Smooth muscle cell (in vitro differentiated cells): ENCODE data around the gene EPN2. TPM values are rescaled to one million over a fixed set of nuclear protein-coding genes. Genes with fewer than 3 reads are reported as not detected.

ENCODE experiments used
- DNase-seq: peaks from one replicate; lab custom pipeline; 2025; ENCODE audit not compliant: unreplicated experiment; lab: John Stamatoyannopoulos, UW
- H2AFZ ChIP-seq: fragments of 200-600 bp; sonication (generic); 2 replicates; pipeline ENCODE4 v1.6.0; 2016; ENCODE audit warnings: antibody characterized with exemption, low read depth, mild to moderate bottlenecking
- H3F3A ChIP-seq: fragments of 200-600 bp; sonication (generic); 2 replicates; pipeline ENCODE4 v1.6.0; 2017; ENCODE audit warnings: antibody characterized with exemption, low read depth
- H3K27ac ChIP-seq: fragments of 200-600 bp; sonication (generic); 2 replicates; pipeline ENCODE4 v1.5.1; 2016; ENCODE audit warnings: low read depth, mild to moderate bottlenecking
- H3K27me3 ChIP-seq: fragments of 200-600 bp; sonication (generic); 2 replicates; pipeline ENCODE4 v1.6.1; 2016; ENCODE audit warnings: low read depth, mild to moderate bottlenecking
- H3K36me3 ChIP-seq: fragments of 200-600 bp; sonication (generic); 2 replicates; pipeline ENCODE4 v1.5.1; 2016; ENCODE audit warnings: low read depth
- H3K4me1 ChIP-seq: fragments of 200-600 bp; sonication (generic); 2 replicates; pipeline ENCODE4 v1.5.1; 2016; ENCODE audit warnings: low read depth
- H3K4me2 ChIP-seq: fragments of 200-600 bp; sonication (generic); 2 replicates; pipeline ENCODE4 v1.6.0; 2016; ENCODE audit warnings: mild to moderate bottlenecking
- H3K4me3 ChIP-seq: fragments of 200-600 bp; sonication (generic); 2 replicates; pipeline ENCODE4 v1.5.1; 2016; ENCODE audit warnings: mild to moderate bottlenecking
- H3K79me2 ChIP-seq: fragments of 200-600 bp; sonication (generic); 2 replicates; pipeline ENCODE4 v1.6.0; 2016; ENCODE audit warnings: low read depth, mild to moderate bottlenecking
- H3K9ac ChIP-seq: fragments of 200-600 bp; sonication (generic); 2 replicates; pipeline ENCODE4 v1.6.0; 2016; ENCODE audit warnings: low read depth
- H3K9me3 ChIP-seq: fragments of 200-600 bp; sonication (generic); replicated peaks from 2 replicates; pipeline ENCODE4 v1.5.1; 2016; ENCODE audit warnings: low read depth
- H4K20me1 ChIP-seq: fragments of 200-600 bp; sonication (generic); 2 replicates; pipeline ENCODE4 v1.6.0; 2016; ENCODE audit warnings: low read depth
- WGBS: methylation state at CpG from one replicate; pipeline ENCODE4 v1.1.7; 2016; ENCODE audit warnings: low lambda C conversion rate; 5-methylcytosine and 5-hydroxymethylcytosine counted together
- polyA plus RNA-seq: library from polyadenylated mRNA; unstranded; fragments of >200 nt; fragmentation: Nextera tagmentation; extraction: Ambion mirVana; gene quantifications from 2 replicates; pipeline ENCODE4 v1.2.1, GENCODE V29; 2016
- total RNA-seq: library from RNA; depleted of rRNA; stranded (reverse); fragments of >200 nt; gene quantifications from 2 replicates; pipeline ENCODE4 v1.2.3, GENCODE V29; 2014
- TF ChIP-seq, protein P1 (sequence below): fragments of 200-600 bp; sonication (generic); IDR thresholded peaks from 2 replicates; pipeline ENCODE4 v1.5.1; 2017; ENCODE audit warnings: borderline replicate concordance, mild to moderate bottlenecking, antibody characterized with exemption; ENCODE audit not compliant: insufficient read depth, poor library complexity, severe bottlenecking

EPN2 gene
- total and polyA plus RNA-seq, 2 experiments from 2014 or later = 27.6 to 46.7 TPM

DNA sequence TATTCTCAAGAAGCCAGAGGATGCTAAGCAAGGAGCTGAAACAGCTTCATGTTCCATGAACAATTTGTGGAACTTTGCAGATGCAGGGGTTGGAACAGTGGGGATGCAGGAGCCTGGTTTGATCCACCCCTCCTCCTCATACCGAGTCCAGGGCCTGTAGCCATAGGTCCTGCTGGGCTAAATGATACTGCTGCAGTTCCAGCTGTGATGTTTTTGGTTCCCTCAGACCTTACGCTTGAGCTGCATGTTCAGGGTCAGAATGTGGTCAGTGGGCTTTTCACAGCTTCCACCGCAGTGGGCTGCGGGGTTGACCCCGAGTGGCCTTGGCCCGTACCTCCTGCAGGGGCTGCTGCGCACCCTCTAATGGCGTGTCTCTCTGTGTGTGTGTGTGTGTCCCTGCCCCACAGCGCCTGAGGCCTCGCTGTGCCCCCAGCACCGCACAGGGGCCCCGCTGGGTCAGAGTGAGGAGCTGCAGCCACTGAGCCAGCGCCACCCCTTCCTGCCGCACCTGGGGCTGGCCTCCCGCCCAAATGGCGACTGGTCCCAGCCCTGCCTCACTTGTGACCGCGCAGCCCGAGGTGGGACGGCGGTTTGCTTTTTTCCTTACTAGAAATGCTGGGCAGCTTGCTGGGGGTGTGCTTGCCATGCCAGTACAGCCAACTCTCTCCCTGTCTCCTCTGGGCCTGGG, 48.2 kb downstream of the EPN2 start:
- H3K79me2 ChIP-seq = peaks cover 46% of the 10 kb centered on the region

DNA sequence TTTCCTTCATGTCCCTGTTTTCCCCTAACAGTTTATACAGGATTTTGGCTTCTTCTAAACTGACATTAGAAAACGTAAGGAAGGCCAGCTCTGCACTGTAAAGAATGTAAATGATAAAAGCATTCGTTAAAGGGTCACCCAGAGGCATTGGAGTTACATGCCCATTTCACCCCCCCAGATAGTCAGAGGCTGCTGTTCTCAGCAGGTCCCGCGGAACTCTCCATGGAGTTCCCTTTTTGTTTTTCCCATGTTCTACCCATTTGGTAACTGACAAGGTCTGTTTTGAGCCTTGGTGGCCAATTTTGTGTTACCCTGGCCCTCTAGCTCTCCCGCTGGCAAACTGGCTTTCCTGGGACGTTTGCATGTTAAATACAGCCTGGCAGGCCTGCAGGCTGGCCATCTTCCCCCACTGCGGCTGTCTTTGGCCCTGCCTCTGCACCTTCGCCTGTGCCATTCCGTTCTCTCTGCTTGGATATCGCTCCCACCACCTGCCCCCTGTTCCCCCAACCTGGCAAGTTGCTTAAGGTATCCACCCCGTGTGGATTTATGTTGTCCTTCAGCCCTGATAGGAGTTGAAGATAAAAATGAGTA, 49.7 kb downstream of the EPN2 start:
- WGBS = 85% methylated on average over 11 of the region's 11 CpGs
- no peaks in the 10 kb centered on the region for H3K36me3 ChIP-seq
- no peak overlapping the region for H3K4me2 ChIP-seq
- no peak overlapping the region for H3K4me3 ChIP-seq
- no peak overlapping the region for H3K9ac ChIP-seq
- TF ChIP-seq, protein P1, sequence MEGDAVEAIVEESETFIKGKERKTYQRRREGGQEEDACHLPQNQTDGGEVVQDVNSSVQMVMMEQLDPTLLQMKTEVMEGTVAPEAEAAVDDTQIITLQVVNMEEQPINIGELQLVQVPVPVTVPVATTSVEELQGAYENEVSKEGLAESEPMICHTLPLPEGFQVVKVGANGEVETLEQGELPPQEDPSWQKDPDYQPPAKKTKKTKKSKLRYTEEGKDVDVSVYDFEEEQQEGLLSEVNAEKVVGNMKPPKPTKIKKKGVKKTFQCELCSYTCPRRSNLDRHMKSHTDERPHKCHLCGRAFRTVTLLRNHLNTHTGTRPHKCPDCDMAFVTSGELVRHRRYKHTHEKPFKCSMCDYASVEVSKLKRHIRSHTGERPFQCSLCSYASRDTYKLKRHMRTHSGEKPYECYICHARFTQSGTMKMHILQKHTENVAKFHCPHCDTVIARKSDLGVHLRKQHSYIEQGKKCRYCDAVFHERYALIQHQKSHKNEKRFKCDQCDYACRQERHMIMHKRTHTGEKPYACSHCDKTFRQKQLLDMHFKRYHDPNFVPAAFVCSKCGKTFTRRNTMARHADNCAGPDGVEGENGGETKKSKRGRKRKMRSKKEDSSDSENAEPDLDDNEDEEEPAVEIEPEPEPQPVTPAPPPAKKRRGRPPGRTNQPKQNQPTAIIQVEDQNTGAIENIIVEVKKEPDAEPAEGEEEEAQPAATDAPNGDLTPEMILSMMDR = no peak
- H3F3A ChIP-seq = no peaks in the 10 kb centered on the region
- H3K27me3 ChIP-seq = no peaks in the 10 kb centered on the region
- DNase-seq = no peak
- peaks cover 4% of the 10 kb centered on the region for H3K4me1 ChIP-seq
- H3K9me3 ChIP-seq = no peaks in the 10 kb centered on the region
- H4K20me1 ChIP-seq = peaks cover 96% of the 10 kb centered on the region
- peaks cover 40% of the 10 kb centered on the region for H3K79me2 ChIP-seq
- no peak overlapping the region for H3K27ac ChIP-seq
- no peak overlapping the region for H2AFZ ChIP-seq

More for the DNA sequence above, 48.2 kb downstream of the EPN2 start:
- Histone ChIP-seq H3K27ac (no peak overlapping the region), H3K4me1 (peaks cover 4% of the 10 kb centered on the region), H4K20me1 (peaks cover 98% of the 10 kb centered on the region), H3F3A (no peaks in the 10 kb centered on the region), H3K9ac (no peak overlapping the region), H3K9me3 (no peaks in the 10 kb centered on the region), H3K36me3 (no peaks in the 10 kb centered on the region), H3K4me3 (no peak overlapping the region), H2AFZ (no peak overlapping the region), H3K4me2 (no peak overlapping the region), H3K27me3 (no peaks in the 10 kb centered on the region)
- 97% methylated on average over 21 of the region's 21 CpGs for WGBS
- no peak for DNase-seq
- TF ChIP-seq, protein P1 = no peak

DNA sequence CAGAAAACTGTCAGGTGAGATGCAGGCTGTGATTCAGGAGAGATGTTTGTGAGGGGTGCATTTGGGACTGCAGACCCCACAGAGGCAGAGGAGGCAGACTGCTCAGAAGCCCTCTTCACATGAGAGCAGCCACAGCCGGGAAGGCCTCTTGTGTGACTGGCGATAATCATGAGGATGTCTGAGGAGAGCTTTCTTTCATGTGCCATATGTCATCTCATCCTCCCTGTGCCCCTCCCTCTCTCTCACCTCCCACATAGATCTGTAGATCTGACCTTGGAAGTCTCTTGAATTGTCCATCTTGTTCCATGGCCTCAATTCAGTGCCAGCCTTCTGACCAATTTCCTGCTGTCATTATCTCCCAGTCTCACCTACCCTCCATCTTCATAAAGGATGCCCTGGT, 50.5 kb downstream of the EPN2 start:
- H3K9me3 ChIP-seq = no peaks in the 10 kb centered on the region
- 97% methylated on average over 2 of the region's 2 CpGs for WGBS
- H3K27me3 ChIP-seq = no peaks in the 10 kb centered on the region
- H2AFZ ChIP-seq = no peak overlapping the region
- peaks cover 4% of the 10 kb centered on the region for H3K4me1 ChIP-seq
- no peak for DNase-seq
- no peak overlapping the region for H3K27ac ChIP-seq
- H3K36me3 ChIP-seq = no peaks in the 10 kb centered on the region
- peaks cover 46% of the 10 kb centered on the region for H3K79me2 ChIP-seq
- TF ChIP-seq, protein P1 = no peak
- no peak overlapping the region for H3K9ac ChIP-seq
- peaks cover 96% of the 10 kb centered on the region for H4K20me1 ChIP-seq
- no peaks in the 10 kb centered on the region for H3F3A ChIP-seq
- no peak overlapping the region for H3K4me2 ChIP-seq
- no peak overlapping the region for H3K4me3 ChIP-seq
